Transverse colon (tissue), 4 donors: Measurements from ENCODE around the gene FHAD1. TPM values are rescaled to one million over a fixed set of nuclear protein-coding genes. Genes with fewer than 3 reads are reported as not detected.

Experiments used
- DNase-seq: peaks from one replicate; pipeline ENCODE4 v3.0.0-alpha.2; 2019
- H3K27ac ChIP-seq, 4 donors: fragments of 200-600 bp; sonication (generic); 2 replicates each; pipeline ENCODE4 v1.5.1; 2016 to 2018; ENCODE audit warnings: inconsistent platforms in 4 of 4
- H3K27me3 ChIP-seq: fragments of 200-600 bp; sonication (generic); 2 replicates; pipeline ENCODE4 v1.5.1; 2017; ENCODE audit warnings: inconsistent platforms
- H3K36me3 ChIP-seq, 4 donors: fragments of 200-600 bp; sonication (generic); 2 replicates each; pipeline ENCODE4 v1.5.1; 2017 to 2019; ENCODE audit warnings: inconsistent platforms in 4 of 4
- H3K4me1 ChIP-seq, 4 donors: fragments of 200-600 bp; sonication (generic); 2 replicates each; pipeline ENCODE4 v1.5.1; 2017 to 2020; ENCODE audit warnings: inconsistent platforms in 4 of 4
- H3K4me3 ChIP-seq, 4 donors: fragments of 200-600 bp; sonication (generic); 1 replicate in 1 of 4; 2 replicates in 3 of 4; pipeline versions ENCODE4 v1.5.1 to v1.6.1; 2017 to 2019; ENCODE audit warnings: inconsistent platforms in 4 of 4
- H3K9me3 ChIP-seq, 2 donors: fragments of 200-600 bp; sonication (generic); 2 replicates each; pipeline ENCODE4 v1.5.1; 2017 to 2019; ENCODE audit warnings: inconsistent platforms in 2 of 2
- CTCF ChIP-seq, 5 experiments: fragments of 200-600 bp in 3 of 5; fragments of 450-650 bp in 2 of 5; sonication (generic) in 3 of 5; IDR thresholded peaks; 1 replicate in 2 of 5; 2 replicates in 3 of 5; pipeline ENCODE4 v1.5.1; 2016 to 2017; ENCODE audit warnings: antibody characterized with exemption in 5 of 5, inconsistent platforms in 3 of 5, mild to moderate bottlenecking in 2 of 5, moderate library complexity in 1 of 5
- EP300 ChIP-seq: sonication (generic); formaldehyde crosslinking; IDR thresholded peaks from one replicate; pipeline ENCODE4 v1.6.1; 2017; ENCODE audit warnings: antibody characterized with exemption, low read depth
- POLR2A ChIP-seq: fragments of 450-650 bp; IDR thresholded peaks from one replicate; pipeline ENCODE4 v1.6.1; 2016; ENCODE audit warnings: antibody characterized with exemption, mild to moderate bottlenecking, moderate library complexity
- POLR2AphosphoS5 ChIP-seq, 3 donors: sonication (generic); formaldehyde crosslinking; IDR thresholded peaks; one replicate each; pipeline ENCODE4 v1.6.1; 2016; ENCODE audit warnings: antibody characterized with exemption in 3 of 3
- WGBS, 2 donors: methylation state at CpG; one replicate each; pipeline ENCODE4 v1.1.5; 2018; ENCODE audit warnings: low coverage in 1 of 2; 5-methylcytosine and 5-hydroxymethylcytosine counted together
- in situ Hi-C, 4 donors: fragments of 200-750 bp; cut with MboI; loops; one replicate each; pipeline versions ENCODE4 v1.15.0 to v1.15.1; 2017; ENCODE audit warnings: low sequenced_read_pairs in 3 of 4, low pct_ligation_motif_present in 1 of 4, low pct_unique_long_range_greater_than_20kb in 1 of 4
- intact Hi-C: fragments of 100-400 bp; cut with DNase I; formaldehyde crosslinking; loops from one replicate; pipeline ENCODE4 v1.15.1; 2023; ENCODE audit warnings: low total_unique reads
- total RNA-seq, 4 donors: library from RNA; depleted of rRNA; stranded (reverse); fragments of >200 nt; gene quantifications; one replicate each; pipeline ENCODE4 v1.1.0, GENCODE V29; 2016

FHAD1 gene
- total RNA-seq, 4 donors from 2014 or later = 0.75 to 0.82 TPM; not detected in 2

- Histone ChIP-seq H3K27ac (no peak overlapping the region), H3K27me3 (no peaks in the 10 kb centered on the region), H3K9me3 (peaks cover 0 to 3% of the 10 kb centered on the region in 2 donors), H3K36me3 (no peaks in the 10 kb centered on the region), H3K4me3 (no peak overlapping the region), H3K4me1 (peaks cover 0 to 29% (median 11%) of the 10 kb centered on the region in 4 donors)
- in situ Hi-C loops = no loop called here
- DNase-seq = no peak
- TF ChIP-seq POLR2AphosphoS5 (IDR thresholded peaks at IDR 0.05) (no peak), CTCF (IDR thresholded peaks at IDR 0.05) (no peak), POLR2A (no peak), EP300 (no peak)
- intact Hi-C loops = no loop called here
- WGBS, 2 donors = 68 to 84% methylated on average over 5 of the region's 5 CpGs
Observed at GRCh38 chr1:15262706-15263105, 15.7 kb downstream of the FHAD1 start.

GRCh38 chr1:15264769-15265168 is 17.7 kb downstream of the FHAD1 start:
- Histone ChIP-seq H3K27me3 (no peaks in the 10 kb centered on the region), H3K27ac (no peak overlapping the region), H3K36me3 (no peaks in the 10 kb centered on the region), H3K4me3 (no peak overlapping the region), H3K4me1 (peaks cover 0 to 17% (median 11%) of the 10 kb centered on the region in 4 donors), H3K9me3 (peaks cover 0 to 3% of the 10 kb centered on the region in 2 donors)
- DNase-seq = no peak
- intact Hi-C loops = no loop called here
- TF ChIP-seq CTCF (IDR thresholded peaks at IDR 0.05) (no peak), EP300 (no peak), POLR2A (no peak), POLR2AphosphoS5 (IDR thresholded peaks at IDR 0.05) (no peak)
- WGBS, 2 donors = 59 to 83% methylated on average over 2 of the region's 2 CpGs
- in situ Hi-C loops = no loop called here

DNA sequence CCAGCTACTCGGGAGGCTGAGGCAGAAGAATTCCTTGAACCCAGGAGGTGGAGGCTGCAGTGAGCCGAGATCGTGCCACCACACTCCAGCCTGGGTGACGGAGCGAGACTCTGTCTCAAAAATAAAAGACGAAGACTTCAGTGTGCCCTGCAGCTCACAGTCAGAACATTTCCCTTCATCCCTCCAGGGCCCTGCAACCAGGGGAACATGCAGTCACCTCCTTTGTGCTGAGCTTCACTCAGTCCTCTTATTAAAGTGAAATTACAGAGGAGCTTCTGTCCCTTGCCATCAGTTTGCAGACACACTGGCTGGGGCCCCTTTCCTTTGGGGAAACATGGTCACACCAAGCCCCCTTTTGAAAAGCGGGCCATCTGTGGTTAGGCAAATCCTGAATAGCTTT is 24.2 kb downstream of the FHAD1 start:
- Histone ChIP-seq H3K9me3 (no peaks in the 10 kb centered on the region), H3K27me3 (no peaks in the 10 kb centered on the region), H3K27ac (no peak overlapping the region), H3K4me1 (peaks cover 0 to 16% (median 2%) of the 10 kb centered on the region in 4 donors), H3K36me3 (no peaks in the 10 kb centered on the region), H3K4me3 (no peak overlapping the region)
- in situ Hi-C loops (loop anchor here (10.0 kb wide), 2 partner anchors 116 to 126 kb away; partner anchors contain the start of gene TMEM51 (in 2 of the 4)), intact Hi-C loops (loop anchor here (5.0 kb wide), 1 partner anchor 119 kb away; the partner anchor contains the start of gene TMEM51)
- 90 to 91% methylated on average over 5 to 7 of the region's 7 CpGs for WGBS, 2 donors
- no peak for DNase-seq
- TF ChIP-seq POLR2A (no peak), POLR2AphosphoS5 (IDR thresholded peaks at IDR 0.05) (no peak), EP300 (no peak), CTCF (IDR thresholded peaks at IDR 0.05) (no peak)

DNA sequence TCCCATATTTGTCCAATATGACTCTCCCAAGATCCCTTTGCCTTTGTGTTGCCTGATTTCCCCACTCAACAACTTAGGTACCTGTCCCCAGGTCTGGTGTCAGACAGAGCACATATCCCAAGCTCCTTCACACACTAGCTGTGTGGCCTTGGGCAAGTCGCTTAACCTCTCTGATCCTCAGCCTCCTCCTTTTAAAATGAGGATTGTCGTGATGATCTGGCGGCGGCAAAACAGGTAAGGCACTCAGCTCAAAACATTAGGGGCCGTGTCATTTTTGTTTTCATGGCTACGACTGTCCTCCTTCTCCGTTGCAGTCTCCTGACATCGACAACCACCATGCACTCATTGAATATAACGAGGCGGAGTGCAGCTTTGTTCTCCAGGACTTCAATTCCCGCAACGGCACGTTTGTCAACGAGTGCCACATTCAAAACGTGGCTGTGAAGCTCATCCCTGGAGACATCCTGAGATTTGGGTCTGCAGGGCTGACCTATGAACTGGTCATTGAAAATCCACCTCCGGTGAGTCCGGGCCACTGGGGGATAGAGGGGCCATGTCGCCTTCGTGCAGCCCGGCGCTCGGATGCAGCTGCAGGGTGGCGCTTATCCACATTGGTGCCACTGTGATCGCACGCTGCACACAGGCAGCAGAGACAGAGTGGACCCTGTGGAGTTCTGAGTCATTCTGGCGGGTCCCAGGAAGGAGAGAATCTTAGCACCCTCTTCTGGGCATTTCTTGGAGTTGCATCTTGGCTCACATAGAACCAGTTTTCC is 25.2 kb downstream of the FHAD1 start:
- in situ Hi-C loops = loop anchor here (10.0 kb wide), 2 partner anchors 117 to 127 kb away; partner anchors contain the start of gene TMEM51 (in 2 of the 4)
- WGBS, 2 donors = 33 to 72% methylated on average over 7 to 26 of the region's 26 CpGs

More for the DNA sequence above, 25.2 kb downstream of the FHAD1 start:
- TF ChIP-seq EP300 (no peak), CTCF (IDR thresholded peaks at IDR 0.05) (peak; percentile 76 to 90 (median 78))
- Histone ChIP-seq H3K9me3 (no peaks in the 10 kb centered on the region), H3K36me3 (no peaks in the 10 kb centered on the region), H3K4me1 (peaks cover 0 to 26% (median 6%) of the 10 kb centered on the region in 4 donors), H3K27me3 (no peaks in the 10 kb centered on the region), H3K27ac (peak overlapping the region in 2 of 4 donors; percentile 53 to 62), H3K4me3 (no peak overlapping the region)
- intact Hi-C loops = loop anchor here (5.0 kb wide), 1 partner anchor 120 kb away; the partner anchor contains the start of gene TMEM51
- peak; percentile 68 for DNase-seq
